NCI-H748 (cell line): Measurements from ENCODE around the gene HDAC4.

Experiments
- DNase-seq: peaks from one replicate; lab custom pipeline; 2025; ENCODE audit not compliant: unreplicated experiment; lab: John Stamatoyannopoulos, UW

HDAC4 gene

GRCh38 chr2:239354132-239354790, 46.6 kb downstream of the HDAC4 start:
- DNase-seq: no peak

- DNase-seq: no peak
Measured at GRCh38 chr2:239353692-239354091, 47.1 kb downstream of the HDAC4 start.

- no peak for DNase-seq
Measured at GRCh38 chr2:239351687-239352086, 49.1 kb downstream of the HDAC4 start.

- DNase-seq: no peak
Measured at GRCh38 chr2:239349453-239350135, 51.2 kb downstream of the HDAC4 start.

- DNase-seq: no peak
Measured at GRCh38 chr2:239348563-239349452, 52.0 kb downstream of the HDAC4 start.

GRCh38 chr2:239346676-239347075, 54.1 kb downstream of the HDAC4 start:
- DNase-seq: no peak

- DNase-seq: no peak
Measured at GRCh38 chr2:239345251-239345650, 55.6 kb downstream of the HDAC4 start.

GRCh38 chr2:239344857-239345216, 56.0 kb downstream of the HDAC4 start:
- peak; percentile 56 for DNase-seq

GRCh38 chr2:239343946-239344856, 56.6 kb downstream of the HDAC4 start:
- DNase-seq: no peak

- no peak for DNase-seq
Measured at GRCh38 chr2:239343460-239343859, 57.4 kb downstream of the HDAC4 start.

- no peak for DNase-seq
Measured at GRCh38 chr2:239341840-239342239, 59.0 kb downstream of the HDAC4 start.

GRCh38 chr2:239341146-239341732, 59.6 kb downstream of the HDAC4 start:
- DNase-seq: no peak

GRCh38 chr2:239339726-239340601, 60.9 kb downstream of the HDAC4 start:
- DNase-seq: no peak

- no peak for DNase-seq
Measured at GRCh38 chr2:239339241-239339640, 61.6 kb downstream of the HDAC4 start.

GRCh38 chr2:239337877-239338484, 62.8 kb downstream of the HDAC4 start:
- peak; percentile 44 for DNase-seq

- DNase-seq: no peak
Measured at GRCh38 chr2:239337122-239337876, 63.5 kb downstream of the HDAC4 start.

- no peak for DNase-seq
Measured at GRCh38 chr2:239331560-239331959, 69.3 kb downstream of the HDAC4 start.

- no peak for DNase-seq
Measured at GRCh38 chr2:239330836-239331235, 70.0 kb downstream of the HDAC4 start.
